ENCODE measurements around the gene GRK1.

Gene GRK1

GRCh38 chr13:113650731-113651148 is 16.3 kb upstream of the GRK1 start:
- no peak for DNase-seq

GRCh38 chr13:113651511-113652403 is 15.3 kb upstream of the GRK1 start:
- no peak for DNase-seq

GRCh38 chr13:113652404-113653263 is 14.4 kb upstream of the GRK1 start:
- DNase-seq: no peak

GRCh38 chr13:113653264-113654174 is 13.5 kb upstream of the GRK1 start:
- DNase-seq: no peak

- DNase-seq: no peak
Observed at GRCh38 chr13:113654175-113654560, 12.9 kb upstream of the GRK1 start.

- DNase-seq: no peak
Observed at GRCh38 chr13:113654591-113655345, 12.3 kb upstream of the GRK1 start.

GRCh38 chr13:113655346-113656002 is 11.5 kb upstream of the GRK1 start:
- no peak for DNase-seq

- DNase-seq: no peak
Observed at GRCh38 chr13:113656003-113656588, 10.9 kb upstream of the GRK1 start.

- DNase-seq: no peak
Observed at GRCh38 chr13:113656831-113657671, 10.0 kb upstream of the GRK1 start.

GRCh38 chr13:113657851-113658741 is 8.9 kb upstream of the GRK1 start, which contains the start of gene ATP4B:
Gene ATP4B, minus strand, starts transcription at chr13:113658198. Its CDS starts 54 bp downstream, at chr13:113658144.
- DNase-seq: no peak

- no peak for DNase-seq
Observed at GRCh38 chr13:113658836-113659235, 8.2 kb upstream of the GRK1 start.

GRCh38 chr13:113659337-113659736 is 7.7 kb upstream of the GRK1 start:
- DNase-seq: no peak

- DNase-seq: no peak
Observed at GRCh38 chr13:113660066-113660465, 7.0 kb upstream of the GRK1 start.

GRCh38 chr13:113661509-113661908 is 5.5 kb upstream of the GRK1 start:
- no peak for DNase-seq

GRCh38 chr13:113663934-113664333 is 3.1 kb upstream of the GRK1 start:
- DNase-seq: peak; percentile 62

GRCh38 chr13:113664751-113665596 is 2.0 kb upstream of the GRK1 start:
- DNase-seq: no peak

- DNase-seq: no peak
Observed at GRCh38 chr13:113665597-113666328, 1.3 kb upstream of the GRK1 start.

All from NCI-H1694 treated with DMSO at 0.1 percent for 48 hours (cell line).